GM23248 (cell line): Measurements from ENCODE around the gene TBXAS1. TPM values are rescaled to one million over a fixed set of nuclear protein-coding genes. Genes with fewer than 3 reads are reported as not detected.

Experiments
- DNase-seq: peaks from one replicate; pipeline ENCODE4 v3.0.0-alpha.2; 2015
- H2AFZ ChIP-seq: fragments of 200-600 bp; sonication (generic); 2 replicates; pipeline ENCODE4 v1.6.1; 2016; ENCODE audit warnings: antibody characterized with exemption
- H3F3A ChIP-seq: fragments of 200-600 bp; sonication (generic); 2 replicates; pipeline ENCODE4 v1.6.1; 2016; ENCODE audit warnings: mild to moderate bottlenecking, antibody characterized with exemption, mixed run types; ENCODE audit not compliant: insufficient read depth
- H3K27ac ChIP-seq: fragments of 200-600 bp; sonication (generic); 2 replicates; pipeline ENCODE4 v1.5.1; 2016; ENCODE audit warnings: mild to moderate bottlenecking
- H3K27me3 ChIP-seq: fragments of 200-600 bp; sonication (generic); replicated peaks from 2 replicates; pipeline ENCODE4 v1.6.1; 2016; ENCODE audit warnings: mild to moderate bottlenecking; ENCODE audit not compliant: insufficient read depth
- H3K36me3 ChIP-seq: fragments of 200-600 bp; sonication (generic); 2 replicates; pipeline ENCODE4 v1.6.1; 2016; ENCODE audit warnings: low read depth, mild to moderate bottlenecking
- H3K4me1 ChIP-seq: fragments of 200-600 bp; sonication (generic); 2 replicates; pipeline ENCODE4 v1.6.1; 2016; ENCODE audit warnings: mild to moderate bottlenecking; ENCODE audit not compliant: insufficient read depth
- H3K4me2 ChIP-seq: fragments of 200-600 bp; sonication (generic); one replicate; pipeline ENCODE4 v1.6.1; 2016; ENCODE audit warnings: mild to moderate bottlenecking; ENCODE audit not compliant: unreplicated experiment
- H3K4me3 ChIP-seq: fragments of 200-600 bp; sonication (generic); 2 replicates; pipeline ENCODE4 v1.5.1; 2016; ENCODE audit warnings: mild to moderate bottlenecking
- H3K79me2 ChIP-seq: fragments of 200-600 bp; sonication (generic); 2 replicates; pipeline ENCODE4 v1.6.1; 2016; ENCODE audit warnings: mild to moderate bottlenecking; ENCODE audit not compliant: insufficient read depth
- H3K9ac ChIP-seq: fragments of 200-600 bp; sonication (generic); 2 replicates; pipeline ENCODE4 v1.6.1; 2016; ENCODE audit warnings: mild to moderate bottlenecking
- H3K9me2 ChIP-seq: fragments of 200-600 bp; sonication (generic); 2 replicates; pipeline ENCODE4 v1.6.1; 2016; ENCODE audit warnings: mixed run types, mild to moderate bottlenecking, moderate library complexity; ENCODE audit not compliant: insufficient read depth
- H3K9me3 ChIP-seq: fragments of 200-600 bp; sonication (generic); one replicate; pipeline ENCODE4 v1.6.1; 2017; ENCODE audit warnings: low read depth
- H4K20me1 ChIP-seq: fragments of 200-600 bp; sonication (generic); 2 replicates; pipeline ENCODE4 v1.6.0; 2016; ENCODE audit not compliant: insufficient read depth
- EZH2 ChIP-seq: fragments of 200-600 bp; sonication (generic); IDR thresholded peaks from 2 replicates; pipeline ENCODE4 v1.6.1; 2018; ENCODE audit warnings: antibody characterized with exemption, mild to moderate bottlenecking; ENCODE audit not compliant: insufficient read depth, poor library complexity, severe bottlenecking
- EZH2phosphoT487 ChIP-seq: fragments of 200-600 bp; sonication (generic); IDR thresholded peaks from 2 replicates; pipeline ENCODE4 v1.6.1; 2018; ENCODE audit warnings: antibody characterized with exemption, moderate library complexity, mild to moderate bottlenecking, low read depth; ENCODE audit not compliant: insufficient read depth
- WGBS, 2 experiments: methylation state at CpG; one replicate each; pipeline ENCODE4 v1.1.6; 2015 to 2017; ENCODE audit warnings: low lambda C conversion rate in 2 of 2, low coverage in 1 of 2; ENCODE audit errors: missing lambda C conversion rate in 2 of 2; 5-methylcytosine and 5-hydroxymethylcytosine counted together
- in situ Hi-C: fragments of 300-500 bp; cut with MboI; formaldehyde crosslinking; loops from 2 replicates; pipeline ENCODE4 v1.15.0; 2020
- polyA plus RNA-seq: library from polyadenylated mRNA; unstranded; fragments of >200 nt; fragmentation: Nextera tagmentation; extraction: Ambion mirVana; gene quantifications from 2 replicates; pipeline ENCODE4 v1.2.1, GENCODE V29; 2016
- total RNA-seq: library from RNA; depleted of rRNA; stranded (reverse); fragments of >200 nt; shearing (Covaris generic); gene quantifications from 2 replicates; pipeline ENCODE4 v1.2.3, GENCODE V29; 2014

TBXAS1 gene
- total and polyA plus RNA-seq, 2 experiments from 2014 or later: 0.49 TPM; not detected in 1

- Histone ChIP-seq H3K36me3 (no peaks in the 10 kb centered on the region), H3K9me3 (no peaks in the 10 kb centered on the region), H3K4me2 (no peak overlapping the region), H3F3A (0 out of 2 replicates have a peak, but pooled peaks cover under 1% of the 10 kb centered on the region), H3K4me3 (no peak overlapping the region), H3K9ac (no peak overlapping the region), H3K4me1 (no peaks in the 10 kb centered on the region), H3K27ac (no peak overlapping the region), H3K79me2 (no peaks in the 10 kb centered on the region), H4K20me1 (no peaks in the 10 kb centered on the region), H2AFZ (no peak overlapping the region), H3K9me2 (no peaks in the 10 kb centered on the region), H3K27me3 (peaks cover 14% of the 10 kb centered on the region; the same call in 1 of the 2 replicates)
- no peak for DNase-seq
- 71 to 75% methylated on average over 10 of the region's 10 CpGs for WGBS, 2 experiments
- in situ Hi-C loops: no loop called here
- TF ChIP-seq EZH2phosphoT487 (no peak), EZH2 (no peak)
Measured at GRCh38 chr7:139817249-139817648, 11.8 kb upstream of the TBXAS1 start.

- Histone ChIP-seq H4K20me1 (no peaks in the 10 kb centered on the region), H3K9ac (no peak overlapping the region), H3K27ac (no peak overlapping the region), H3K4me1 (no peaks in the 10 kb centered on the region), H3F3A (no peaks in the 10 kb centered on the region), H3K9me3 (no peaks in the 10 kb centered on the region), H2AFZ (no peak overlapping the region), H3K9me2 (no peaks in the 10 kb centered on the region), H3K27me3 (peaks cover 22% of the 10 kb centered on the region; the same call in 1 of the 2 replicates), H3K4me2 (no peak overlapping the region), H3K79me2 (no peaks in the 10 kb centered on the region), H3K36me3 (no peaks in the 10 kb centered on the region), H3K4me3 (no peak overlapping the region)
- no peak for DNase-seq
- 57 to 74% methylated on average over 4 of the region's 4 CpGs for WGBS, 2 experiments
- no peak for TF ChIP-seq EZH2
- in situ Hi-C loops: no loop called here
Measured at GRCh38 chr7:139820089-139820488, 9.0 kb upstream of the TBXAS1 start.

DNA sequence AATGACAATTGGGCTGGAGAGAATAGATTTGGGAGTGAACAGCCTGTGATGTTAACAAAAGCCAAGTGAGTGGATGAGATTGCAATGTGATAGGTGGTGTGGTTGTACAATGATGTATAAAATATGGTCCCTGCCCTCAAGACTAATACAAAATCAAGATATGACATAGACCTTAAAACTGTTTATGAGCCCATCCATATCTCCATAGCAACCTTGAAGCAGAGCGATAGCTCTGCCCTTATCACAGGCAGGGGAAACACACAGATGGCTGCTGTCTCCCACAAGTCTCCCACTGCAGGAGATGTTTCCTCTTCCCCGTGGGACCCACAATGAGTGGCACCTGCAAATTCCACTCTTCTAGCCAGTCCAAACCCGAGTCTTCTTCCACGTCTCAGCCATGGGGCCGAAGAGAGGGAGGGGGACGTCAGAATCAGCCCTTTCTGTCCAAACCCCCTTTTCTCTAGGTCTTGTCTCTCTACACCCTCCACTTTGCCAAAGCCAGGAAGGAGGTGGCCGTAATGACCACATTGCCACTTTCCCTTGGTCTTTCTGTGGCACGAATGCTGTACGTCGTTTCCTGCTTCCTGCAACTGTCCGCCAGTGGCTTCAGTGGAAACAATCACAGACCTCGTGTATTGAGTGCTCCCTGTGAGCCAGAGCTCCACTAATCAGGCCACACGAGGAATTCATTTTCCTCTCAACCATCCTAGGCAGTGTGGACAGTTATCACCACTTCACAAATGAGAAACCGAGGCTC, 7.5 kb upstream of the TBXAS1 start:
- H3K27ac ChIP-seq: no peak overlapping the region
- no peak overlapping the region for H3K4me2 ChIP-seq
- H4K20me1 ChIP-seq: no peaks in the 10 kb centered on the region
- H3K9ac ChIP-seq: no peak overlapping the region
- H3K4me3 ChIP-seq: no peak overlapping the region
- no peaks in the 10 kb centered on the region for H3K4me1 ChIP-seq
- no peaks in the 10 kb centered on the region for H3K9me2 ChIP-seq
- 60 to 61% methylated on average over 14 of the region's 14 CpGs for WGBS, 2 experiments
- H3K27me3 ChIP-seq: peaks cover 22% of the 10 kb centered on the region; the same call in 1 of the 2 replicates
- no peak for DNase-seq
- TF ChIP-seq EZH2phosphoT487 (no peak), EZH2 (no peak)
- in situ Hi-C loops: no loop called here
- H3F3A ChIP-seq: no peaks in the 10 kb centered on the region
- no peak overlapping the region for H2AFZ ChIP-seq
- H3K79me2 ChIP-seq: no peaks in the 10 kb centered on the region
- H3K36me3 ChIP-seq: no peaks in the 10 kb centered on the region
- H3K9me3 ChIP-seq: no peaks in the 10 kb centered on the region

DNA sequence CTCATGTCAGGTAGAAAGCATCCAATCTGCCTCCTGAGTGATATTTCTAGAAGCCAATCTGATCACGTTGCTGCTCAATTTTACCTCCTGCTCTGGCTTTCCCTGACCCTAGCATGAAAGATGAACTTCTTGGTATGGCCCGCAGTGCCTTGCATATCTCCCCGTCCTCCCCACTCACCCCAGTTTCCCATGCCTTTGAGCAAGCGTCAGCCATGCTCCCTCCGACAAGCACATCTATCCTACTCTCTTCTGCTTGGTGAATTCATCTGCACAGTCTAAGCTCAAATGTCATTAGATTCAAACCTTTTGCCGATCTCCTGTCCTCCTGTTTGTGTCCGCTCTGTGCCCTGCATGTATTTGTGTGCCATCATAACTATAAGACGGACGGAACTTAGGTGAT, 6.2 kb upstream of the TBXAS1 start:
- H4K20me1 ChIP-seq: no peaks in the 10 kb centered on the region
- no peak overlapping the region for H3K9ac ChIP-seq
- no peak for TF ChIP-seq EZH2phosphoT487
- TF ChIP-seq EZH2: no peak
- no peaks in the 10 kb centered on the region for H3F3A ChIP-seq
- no peak overlapping the region for H3K4me3 ChIP-seq
- no peak overlapping the region for H2AFZ ChIP-seq
- peaks cover 25% of the 10 kb centered on the region; the same call in 1 of the 2 replicates for H3K27me3 ChIP-seq
- H3K9me2 ChIP-seq: no peaks in the 10 kb centered on the region
- no peaks in the 10 kb centered on the region for H3K4me1 ChIP-seq
- WGBS, 2 experiments: 81 to 82% methylated on average over 9 of the region's 9 CpGs
- H3K9me3 ChIP-seq: no peaks in the 10 kb centered on the region
- H3K79me2 ChIP-seq: no peaks in the 10 kb centered on the region
- in situ Hi-C loops: no loop called here
- H3K27ac ChIP-seq: no peak overlapping the region
- no peak overlapping the region for H3K4me2 ChIP-seq
- no peak for DNase-seq
- no peaks in the 10 kb centered on the region for H3K36me3 ChIP-seq
